ENCODE data around the gene C11orf58. TPM values are rescaled to one million over a fixed set of nuclear protein-coding genes. Genes with fewer than 3 reads are reported as not detected.

C11orf58 gene
- total RNA-seq (2021) = 153 and 171 TPM in 2 replicates
- percentile 95 among the genes with signal in this experiment for Bru-seq, nascent RNA
- BruChase-seq, experiment 1, labeled RNA remaining after a 2-hour chase = percentile 94 among the genes with signal in this experiment
- BruChase-seq, experiment 2, labeled RNA remaining after a 6-hour chase = percentile 96 among the genes with signal in this experiment
- long read RNA-seq, full-length matches to known transcripts = 388 of 414 reads
- long read RNA-seq, partial matches to known transcripts = 2 of 414 reads
- long read RNA-seq, other reads (novel, unspliced or antisense) = 24 of 414 reads

DNA sequence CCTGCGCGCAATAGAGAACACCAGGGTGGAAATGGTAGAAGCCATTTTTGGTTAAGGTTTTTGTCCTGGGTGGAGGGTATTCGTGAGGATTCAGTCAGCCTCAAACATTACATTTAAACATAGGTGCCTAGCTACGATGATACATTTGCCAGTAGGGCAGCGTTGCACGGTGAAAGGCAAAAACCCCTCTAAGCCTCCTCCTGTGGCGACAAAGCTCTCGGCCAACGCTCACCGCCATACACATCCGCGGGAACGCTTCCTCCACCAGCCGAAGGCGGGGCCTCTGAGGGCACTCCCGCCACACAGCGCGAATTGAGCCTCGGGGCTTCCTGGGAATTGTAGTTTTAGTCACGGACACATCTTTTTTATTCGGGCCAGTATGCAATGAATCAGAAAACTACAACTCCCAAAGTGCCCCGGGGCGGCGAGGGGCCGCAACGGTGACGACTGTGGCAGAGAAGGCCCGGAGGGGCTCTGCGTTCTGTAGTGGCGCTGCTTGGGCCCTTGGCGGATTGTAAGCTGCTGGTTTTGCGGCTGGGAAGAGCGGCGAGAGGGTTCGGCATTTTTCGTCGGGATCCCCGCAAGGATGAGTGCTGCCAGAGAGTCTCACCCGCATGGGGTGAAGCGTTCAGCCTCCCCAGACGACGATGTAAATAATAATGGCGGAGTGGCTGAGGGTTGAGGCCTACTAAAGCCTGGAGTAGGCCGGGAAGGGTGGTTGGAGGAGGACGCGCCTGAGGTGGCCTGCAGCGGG, at the start of gene C11orf58:
Gene C11orf58 (plus strand): TSS at position 455 of the 754 bp plus-strand sequence. CDS start 132 bp downstream, at position 587.
- BruUV-seq (replicated peaks) = no TSS peak
- Histone ChIP-seq H3K4me3 (ENCODE audit: low read depth, low read length, poor library complexity, severe bottlenecking) (peak within 1 kb of the TSS; percentile 81), H3K27ac (ENCODE audit: low read depth, low read length, poor library complexity, severe bottlenecking) (peak within 1 kb of the TSS; percentile 96), H3K36me3 (ENCODE audit: insufficient read depth, low read length, poor library complexity, severe bottlenecking) (peaks cover 7% of the 10 kb centered on the region), H3K9me3 (ENCODE audit: low read depth, low read length, poor library complexity, severe bottlenecking) (no peaks in the 10 kb centered on the region), H3K27me3 (replicated peaks; ENCODE audit: insufficient read depth, low read depth, low read length, poor library complexity) (no peaks in the 10 kb centered on the region), H3K4me1 (ENCODE audit: insufficient read depth, low read length, poor library complexity, severe bottlenecking) (peaks cover 5% of the 10 kb centered on the region)
- ChIA-PET CTCF (no interaction called here), POLR2A (ENCODE audit: low non-redundant PET) (interaction anchor here (0.6 kb wide), 1 partner anchor 150 kb away, joined by 3 read pairs; no protein-coding TSS in a partner anchor)
- DNase-seq (ENCODE audit: low spot score) = peak; percentile 98
- intact Hi-C loops (cut with micrococcal nuclease; ENCODE audit: unreplicated experiment) = loop anchor here (10.0 kb wide), 1 partner anchor 524 kb away; no protein-coding TSS in a partner anchor
- no peak for TF ChIP-seq EZH2 (IDR thresholded peaks at IDR 0.05; ENCODE audit: borderline replicate concordance, low read depth, low read length, poor library complexity, severe bottlenecking)
- TF ChIP-seq, protein P1, sequence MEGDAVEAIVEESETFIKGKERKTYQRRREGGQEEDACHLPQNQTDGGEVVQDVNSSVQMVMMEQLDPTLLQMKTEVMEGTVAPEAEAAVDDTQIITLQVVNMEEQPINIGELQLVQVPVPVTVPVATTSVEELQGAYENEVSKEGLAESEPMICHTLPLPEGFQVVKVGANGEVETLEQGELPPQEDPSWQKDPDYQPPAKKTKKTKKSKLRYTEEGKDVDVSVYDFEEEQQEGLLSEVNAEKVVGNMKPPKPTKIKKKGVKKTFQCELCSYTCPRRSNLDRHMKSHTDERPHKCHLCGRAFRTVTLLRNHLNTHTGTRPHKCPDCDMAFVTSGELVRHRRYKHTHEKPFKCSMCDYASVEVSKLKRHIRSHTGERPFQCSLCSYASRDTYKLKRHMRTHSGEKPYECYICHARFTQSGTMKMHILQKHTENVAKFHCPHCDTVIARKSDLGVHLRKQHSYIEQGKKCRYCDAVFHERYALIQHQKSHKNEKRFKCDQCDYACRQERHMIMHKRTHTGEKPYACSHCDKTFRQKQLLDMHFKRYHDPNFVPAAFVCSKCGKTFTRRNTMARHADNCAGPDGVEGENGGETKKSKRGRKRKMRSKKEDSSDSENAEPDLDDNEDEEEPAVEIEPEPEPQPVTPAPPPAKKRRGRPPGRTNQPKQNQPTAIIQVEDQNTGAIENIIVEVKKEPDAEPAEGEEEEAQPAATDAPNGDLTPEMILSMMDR (conservative IDR thresholded peaks at IDR 0.05; ENCODE audit: low read depth, low read length) = no peak

DNA sequence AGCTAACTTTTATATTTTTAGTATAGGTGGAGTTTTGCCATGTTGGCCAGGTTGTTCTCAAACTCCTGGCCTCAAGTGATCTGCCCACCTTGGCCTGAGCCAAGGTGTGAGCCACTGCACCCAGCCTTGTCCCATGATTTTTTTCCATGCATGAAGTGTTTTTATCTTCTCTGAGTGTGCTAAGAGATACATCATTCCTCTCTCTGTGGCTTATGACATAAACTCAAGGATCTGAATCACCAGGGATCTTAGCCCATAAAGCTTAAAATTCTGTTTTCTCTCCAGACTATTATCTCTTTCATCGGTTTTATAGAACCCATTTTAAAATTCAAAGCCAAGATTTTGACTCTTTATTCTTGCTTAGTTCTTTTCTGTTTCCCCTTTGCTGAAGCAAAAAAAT, 48.4 kb upstream of the C11orf58 start:
- intact Hi-C loops (cut with micrococcal nuclease; ENCODE audit: unreplicated experiment) = no loop called here
- BruUV-seq (replicated peaks) = no TSS peak
- TF ChIP-seq EZH2 (IDR thresholded peaks at IDR 0.05; ENCODE audit: borderline replicate concordance, low read depth, low read length, poor library complexity, severe bottlenecking) = no peak
- TF ChIP-seq, protein P1 (conservative IDR thresholded peaks at IDR 0.05; ENCODE audit: low read depth, low read length) = no peak
- H3K4me3 ChIP-seq (ENCODE audit: low read depth, low read length, poor library complexity, severe bottlenecking) = no peak overlapping the region
- H3K27ac ChIP-seq (ENCODE audit: low read depth, low read length, poor library complexity, severe bottlenecking) = no peak overlapping the region
- ChIA-PET CTCF (no interaction called here), POLR2A (ENCODE audit: low non-redundant PET) (no interaction called here)
- no peaks in the 10 kb centered on the region for H3K9me3 ChIP-seq (ENCODE audit: low read depth, low read length, poor library complexity, severe bottlenecking)
- DNase-seq (ENCODE audit: low spot score) = no peak
- no peaks in the 10 kb centered on the region for H3K4me1 ChIP-seq (ENCODE audit: insufficient read depth, low read length, poor library complexity, severe bottlenecking)
- H3K27me3 ChIP-seq (replicated peaks; ENCODE audit: insufficient read depth, low read depth, low read length, poor library complexity) = no peaks in the 10 kb centered on the region
- no peaks in the 10 kb centered on the region for H3K36me3 ChIP-seq (ENCODE audit: insufficient read depth, low read length, poor library complexity, severe bottlenecking)

GRCh38 chr11:16703795-16704194, 34.7 kb upstream of the C11orf58 start:
- Histone ChIP-seq H3K27me3 (replicated peaks; ENCODE audit: insufficient read depth, low read depth, low read length, poor library complexity) (no peaks in the 10 kb centered on the region), H3K36me3 (ENCODE audit: insufficient read depth, low read length, poor library complexity, severe bottlenecking) (no peaks in the 10 kb centered on the region), H3K27ac (ENCODE audit: low read depth, low read length, poor library complexity, severe bottlenecking) (no peak overlapping the region), H3K9me3 (ENCODE audit: low read depth, low read length, poor library complexity, severe bottlenecking) (no peaks in the 10 kb centered on the region), H3K4me1 (ENCODE audit: insufficient read depth, low read length, poor library complexity, severe bottlenecking) (no peaks in the 10 kb centered on the region), H3K4me3 (ENCODE audit: low read depth, low read length, poor library complexity, severe bottlenecking) (no peak overlapping the region)
- TF ChIP-seq EZH2 (IDR thresholded peaks at IDR 0.05; ENCODE audit: borderline replicate concordance, low read depth, low read length, poor library complexity, severe bottlenecking) = no peak
- TF ChIP-seq, protein P1 (conservative IDR thresholded peaks at IDR 0.05; ENCODE audit: low read depth, low read length) = no peak
- DNase-seq (ENCODE audit: low spot score) = no peak
- ChIA-PET POLR2A (ENCODE audit: low non-redundant PET) (no interaction called here), CTCF (no interaction called here)
- BruUV-seq (replicated peaks) = no TSS peak
- intact Hi-C loops (cut with micrococcal nuclease; ENCODE audit: unreplicated experiment) = no loop called here
